Smooth muscle cell of the umbilical artery (primary cell): ENCODE results near the gene APMAP. TPM values are rescaled to one million over a fixed set of nuclear protein-coding genes. Genes with fewer than 3 reads are reported as not detected.

Source experiments
- total RNA-seq: library from RNA; depleted of rRNA; stranded (reverse); fragments of >200 nt; gene quantifications from 2 replicates; pipeline ENCODE4 v1.2.3, GENCODE V29; 2014

APMAP gene, protein sequence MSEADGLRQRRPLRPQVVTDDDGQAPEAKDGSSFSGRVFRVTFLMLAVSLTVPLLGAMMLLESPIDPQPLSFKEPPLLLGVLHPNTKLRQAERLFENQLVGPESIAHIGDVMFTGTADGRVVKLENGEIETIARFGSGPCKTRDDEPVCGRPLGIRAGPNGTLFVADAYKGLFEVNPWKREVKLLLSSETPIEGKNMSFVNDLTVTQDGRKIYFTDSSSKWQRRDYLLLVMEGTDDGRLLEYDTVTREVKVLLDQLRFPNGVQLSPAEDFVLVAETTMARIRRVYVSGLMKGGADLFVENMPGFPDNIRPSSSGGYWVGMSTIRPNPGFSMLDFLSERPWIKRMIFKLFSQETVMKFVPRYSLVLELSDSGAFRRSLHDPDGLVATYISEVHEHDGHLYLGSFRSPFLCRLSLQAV
- 159 and 192 TPM in 2 replicates for total RNA-seq

DNA sequence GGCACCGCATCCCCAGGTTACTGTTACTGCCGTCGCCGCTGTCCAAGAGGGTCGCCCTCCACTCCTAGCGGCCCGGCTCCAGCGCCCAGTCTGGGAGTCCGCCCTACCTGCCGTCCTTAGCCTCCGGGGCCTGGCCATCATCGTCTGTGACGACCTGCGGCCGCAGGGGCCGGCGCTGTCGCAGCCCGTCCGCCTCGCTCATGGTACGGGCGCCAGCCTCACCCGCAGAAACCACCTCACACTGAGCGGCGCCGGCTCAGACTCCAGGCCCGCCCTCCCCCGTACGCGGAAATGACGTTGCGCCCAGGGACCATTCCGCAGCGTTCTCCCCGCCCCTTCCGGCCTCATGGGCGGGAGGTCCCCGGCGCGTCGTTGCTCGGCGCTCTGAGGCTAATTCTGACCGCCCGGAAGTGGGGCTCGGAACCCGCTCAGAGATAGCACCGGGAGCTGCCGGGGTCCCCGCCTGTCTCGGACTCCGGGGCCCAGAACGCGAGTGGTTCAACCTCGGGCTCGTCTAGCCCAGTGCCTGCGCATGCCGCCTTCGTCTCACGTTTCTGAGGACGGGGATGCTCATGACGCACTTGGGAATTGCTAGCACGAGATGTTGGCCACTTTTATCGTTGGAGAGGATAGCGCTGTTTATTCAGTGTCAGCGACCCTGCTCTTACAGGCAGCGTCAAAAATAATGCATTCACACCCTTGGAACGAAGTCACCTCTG lies at the start of gene APMAP:
Gene APMAP (minus strand): TSS at position 265 of the 719 bp plus-strand sequence. CDS start 63 bp downstream, at position 202.

DNA sequence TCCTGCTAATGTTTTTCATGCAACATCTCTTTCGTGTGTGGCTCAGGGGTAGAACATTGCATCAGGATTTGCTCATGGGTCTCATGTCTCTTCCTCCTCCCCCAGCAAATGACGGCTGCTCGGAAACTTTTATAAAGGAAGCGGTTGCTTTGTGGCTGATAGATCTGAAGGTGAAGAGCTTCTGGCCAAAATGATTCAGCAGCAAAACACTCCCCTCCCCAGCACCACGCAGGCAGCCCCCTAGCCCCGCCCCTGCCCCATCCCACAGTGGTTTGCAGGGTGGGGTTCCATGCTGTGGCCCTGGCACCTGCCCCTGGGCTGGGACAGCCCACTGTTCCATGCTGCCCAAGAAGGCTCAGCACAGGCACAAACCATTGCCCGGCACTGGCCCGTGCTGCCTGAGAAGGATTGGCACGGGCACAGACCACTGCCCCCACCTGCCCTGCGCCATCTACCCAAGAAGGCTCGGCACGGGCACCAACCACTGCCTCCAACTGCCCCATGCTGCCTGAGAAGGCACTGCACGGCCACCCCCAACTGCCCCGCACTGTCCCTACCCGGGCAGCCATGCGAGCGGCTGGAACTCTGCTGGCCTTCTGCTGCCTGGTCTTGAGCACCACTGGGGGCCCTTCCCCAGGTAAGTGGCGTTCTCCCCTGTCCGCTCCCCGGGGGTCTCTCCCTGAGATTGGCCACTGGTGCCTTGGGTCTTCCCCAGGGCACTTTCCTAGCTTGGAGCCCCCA lies 43.4 kb downstream of the APMAP start, which contains the start of gene CST7:
Gene CST7 (plus strand): TSS at position 331 of the 741 bp plus-strand sequence. CDS start 237 bp downstream, at position 568.

Other genes starting within 250 kb of the APMAP start
- gene CST7, start 43.5 kb downstream of the APMAP start, total RNA-seq = not detected in 2 replicates
- gene ACSS1, start 65.4 kb upstream of the APMAP start, total RNA-seq = 0.89 and 2.8 TPM in 2 replicates
- gene VSX1, start 89.4 kb upstream of the APMAP start, total RNA-seq = not detected in 2 replicates
- gene ENTPD6, start 203.0 kb upstream of the APMAP start, total RNA-seq = 51.1 and 83.0 TPM in 2 replicates